Heart right ventricle (tissue), 16 donors: ENCODE measurements around the gene DNAJB6. TPM values are rescaled to one million over a fixed set of nuclear protein-coding genes. Genes with fewer than 3 reads are reported as not detected.

Source experiments
- ATAC-seq, 8 donors: fragments of 200-7000 bp; cut with Tn5 transposase; one replicate each; pipeline ENCODE4 v1.9.1; 2020; ENCODE audit warnings: mild to moderate bottlenecking in 8 of 8, moderate library complexity in 8 of 8, moderate number of reproducible peaks in 1 of 8
- DNase-seq, 2 donors: peaks; one replicate each; pipeline ENCODE4 v3.0.0-alpha.2; 2020
- H3K27ac ChIP-seq, 10 donors: fragments of 200-600 bp; sonication (generic) in 2 of 10; one replicate each; pipeline versions ENCODE4 v1.5.0 to v1.8.0; 2020 to 2022; ENCODE audit warnings: mild to moderate bottlenecking in 3 of 10
- H3K27me3 ChIP-seq, 7 donors: fragments of 200-600 bp; one replicate each; pipeline ENCODE4 v1.8.0; 2021 to 2022; ENCODE audit warnings: mild to moderate bottlenecking in 2 of 7
- H3K36me3 ChIP-seq, 9 donors: fragments of 200-600 bp; sonication (generic) in 1 of 9; one replicate each; pipeline versions ENCODE4 v1.5.0 to v1.8.0; 2020 to 2022; ENCODE audit warnings: mild to moderate bottlenecking in 2 of 9
- H3K4me1 ChIP-seq, 9 donors: fragments of 200-600 bp; sonication (generic) in 1 of 9; one replicate each; pipeline versions ENCODE4 v1.5.0 to v1.8.0; 2020 to 2022; ENCODE audit warnings: mild to moderate bottlenecking in 4 of 9
- H3K4me3 ChIP-seq, 10 donors: fragments of 200-600 bp; sonication (generic) in 2 of 10; one replicate each; pipeline versions ENCODE4 v1.5.0 to v1.8.0; 2020 to 2022; ENCODE audit warnings: mild to moderate bottlenecking in 7 of 10, moderate library complexity in 2 of 10
- H3K9me3 ChIP-seq, 11 donors: fragments of 200-600 bp in 10 of 11; sonication (generic) in 2 of 11; one replicate each; pipeline versions ENCODE4 v1.5.0 to v1.8.0; 2013 to 2022; ENCODE audit warnings: mild to moderate bottlenecking in 2 of 11, control low read depth in 1 of 11, moderate library complexity in 1 of 11
- WGBS, 2 donors: extraction: QIAGEN DNeasy Blood & Tissue Kit; methylation state at CpG; one replicate each; pipeline ENCODE4 v1.1.7; 2013; ENCODE audit warnings: inconsistent platforms in 1 of 2; 5-methylcytosine and 5-hydroxymethylcytosine counted together
- intact Hi-C, 10 donors: fragments of 100-400 bp; cut with DNase I; formaldehyde crosslinking; loops; one replicate each; pipeline versions ENCODE4 v1.11.1 to v1.14.2; 2022
- polyA plus RNA-seq, 2 donors: library from polyadenylated mRNA; stranded (reverse); fragments of 200-250 nt; gene quantifications; one replicate each; pipeline ENCODE4 v1.2.3, GENCODE V29; 2013
- total RNA-seq, 10 donors: library from RNA; stranded (reverse); fragmentation: NEBNext Ultra II Directional in 3 of 10; extraction: Animal tissue kit (Norgen Biotek cat#: 25700) in 3 of 10; gene quantifications; one replicate each; pipeline versions ENCODE4 v1.2.1 to v1.2.4, GENCODE V29; 2021 to 2023
- TF ChIP-seq, protein P1 (sequence below), 9 donors: fragments of 200-600 bp; sonication (generic) in 2 of 9; IDR thresholded peaks; one replicate each; pipeline versions ENCODE4 v1.5.0 to v1.8.0; 2021 to 2022; ENCODE audit warnings: antibody characterized with exemption in 9 of 9, mild to moderate bottlenecking in 5 of 9, moderate library complexity in 1 of 9
- donor health status: Arrhythmogenic right ventricular cardiomyopathy.
- donor health status: ischemic (EF 13 %, LVEDD 7.1; RV severe dilation, severe dysfunction).
- donor health status: healthy with polysubstance abuse.
- donor health status: DM: no; HTN: yes; CAD: no.
- donor health status: DM: no; HTN: no; CAD: no.
- donor health status: ischemic (EF 25% LVEDD 6.9; RV normal size, moderate dysfunction).
- donor health status: ischemic (EF 25% LVEDD 5.7; RV mildly dilated, moderate dysfunction).
- donor health status: healthy.
- donor health status: DM: yes; HTN: yes; CAD: no.
- donor health status: Ischemic cardiomyopathy.
- donor health status: ischemic (EF 35%, LVEDD 5.7; RV mildly dilated, moderate dysfunction).
- donor health status: nonischemic (EF 11% LVEDD 7.7; RV severe dilation, severe dysfunction).
- donor health status: DM: yes; HTN: yes; CAD: no.
- donor health status: PGD.
- donor health status: ischemic (EF 29% LVEDD 5.4; RV normal size, mild dysfunction).
- donor health status: nonischemic (EF 23%, LVEDD 6.1; RV moderate dilation, normal function).

DNAJB6 gene
- total and polyA plus RNA-seq, 12 donors, result 114 to 200 (median 183) TPM

DNA sequence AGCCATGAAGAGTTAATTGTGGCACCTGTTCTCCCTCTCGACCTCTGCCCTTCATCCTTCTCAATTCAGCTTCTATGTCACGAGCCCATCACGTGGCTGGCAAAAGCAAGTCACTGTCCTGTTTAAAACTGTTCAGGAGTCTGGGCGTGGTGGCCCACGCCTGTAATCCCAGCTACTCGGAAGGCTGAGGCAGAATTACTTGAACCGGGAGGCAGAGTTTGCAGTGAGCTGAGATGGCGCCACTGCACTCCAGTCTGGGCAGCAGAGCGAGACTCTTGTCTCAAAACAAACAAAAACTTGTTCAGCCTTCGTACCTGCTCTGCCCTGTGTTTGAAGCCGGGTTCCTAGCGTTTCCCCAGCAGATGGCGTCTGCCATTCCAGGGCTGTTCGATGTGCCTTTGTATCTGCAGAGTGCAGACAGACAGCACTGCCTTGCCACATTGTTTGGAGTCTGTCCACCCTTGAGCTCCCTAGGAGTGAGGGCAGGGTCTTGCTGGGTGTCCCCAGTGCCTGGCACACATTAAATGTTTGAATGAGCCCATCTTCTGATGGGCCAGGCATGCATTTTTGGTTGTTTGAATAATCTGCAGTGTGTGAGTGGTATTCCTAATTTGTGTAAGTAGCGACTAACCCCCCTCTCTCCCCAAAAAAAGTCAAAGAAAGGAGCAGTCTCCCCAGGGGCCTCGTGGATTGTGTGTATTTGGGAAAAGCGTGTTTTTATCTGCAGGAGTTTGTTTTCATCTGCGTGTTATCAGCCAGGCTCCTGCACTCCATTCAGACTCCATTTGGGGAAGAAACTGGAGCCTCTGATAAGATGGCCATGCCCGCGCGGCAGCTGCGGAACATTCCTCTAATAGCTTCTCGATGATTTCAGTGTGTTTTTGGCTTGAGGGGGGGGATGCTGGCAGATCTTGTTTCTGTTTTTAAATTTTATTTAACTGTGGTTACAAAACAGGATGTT lies 61.2 kb downstream of the DNAJB6 start:
- TF ChIP-seq, protein P1, sequence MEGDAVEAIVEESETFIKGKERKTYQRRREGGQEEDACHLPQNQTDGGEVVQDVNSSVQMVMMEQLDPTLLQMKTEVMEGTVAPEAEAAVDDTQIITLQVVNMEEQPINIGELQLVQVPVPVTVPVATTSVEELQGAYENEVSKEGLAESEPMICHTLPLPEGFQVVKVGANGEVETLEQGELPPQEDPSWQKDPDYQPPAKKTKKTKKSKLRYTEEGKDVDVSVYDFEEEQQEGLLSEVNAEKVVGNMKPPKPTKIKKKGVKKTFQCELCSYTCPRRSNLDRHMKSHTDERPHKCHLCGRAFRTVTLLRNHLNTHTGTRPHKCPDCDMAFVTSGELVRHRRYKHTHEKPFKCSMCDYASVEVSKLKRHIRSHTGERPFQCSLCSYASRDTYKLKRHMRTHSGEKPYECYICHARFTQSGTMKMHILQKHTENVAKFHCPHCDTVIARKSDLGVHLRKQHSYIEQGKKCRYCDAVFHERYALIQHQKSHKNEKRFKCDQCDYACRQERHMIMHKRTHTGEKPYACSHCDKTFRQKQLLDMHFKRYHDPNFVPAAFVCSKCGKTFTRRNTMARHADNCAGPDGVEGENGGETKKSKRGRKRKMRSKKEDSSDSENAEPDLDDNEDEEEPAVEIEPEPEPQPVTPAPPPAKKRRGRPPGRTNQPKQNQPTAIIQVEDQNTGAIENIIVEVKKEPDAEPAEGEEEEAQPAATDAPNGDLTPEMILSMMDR (IDR thresholded peaks at IDR 0.05), result peak in 8 of 9 donors; percentile 12 to 60 (median 46)
- Histone ChIP-seq H3K4me1 (peaks cover 6 to 53% (median 35%) of the 10 kb centered on the region in 9 donors), H3K27ac (peak overlapping the region; percentile 53 to 86 (median 77)), H3K27me3 (no peaks in the 10 kb centered on the region), H3K36me3 (peaks cover 0 to 64% (median 0%) of the 10 kb centered on the region in 9 donors), H3K9me3 (no peaks in the 10 kb centered on the region), H3K4me3 (peak overlapping the region in 2 of 10 donors; percentile 1 to 2)
- intact Hi-C loops, result loop anchor here in 3 of 10 donors (10.0 kb wide), 2 partner anchors 123 to 153 kb away; no protein-coding TSS in a partner anchor
- WGBS, 2 donors, result 32 to 39% methylated on average over 23 of the region's 23 CpGs
- DNase-seq (peak in 1 of 2 donors; percentile 62), ATAC-seq (peak; percentile 54 to 87 (median 73))

DNA sequence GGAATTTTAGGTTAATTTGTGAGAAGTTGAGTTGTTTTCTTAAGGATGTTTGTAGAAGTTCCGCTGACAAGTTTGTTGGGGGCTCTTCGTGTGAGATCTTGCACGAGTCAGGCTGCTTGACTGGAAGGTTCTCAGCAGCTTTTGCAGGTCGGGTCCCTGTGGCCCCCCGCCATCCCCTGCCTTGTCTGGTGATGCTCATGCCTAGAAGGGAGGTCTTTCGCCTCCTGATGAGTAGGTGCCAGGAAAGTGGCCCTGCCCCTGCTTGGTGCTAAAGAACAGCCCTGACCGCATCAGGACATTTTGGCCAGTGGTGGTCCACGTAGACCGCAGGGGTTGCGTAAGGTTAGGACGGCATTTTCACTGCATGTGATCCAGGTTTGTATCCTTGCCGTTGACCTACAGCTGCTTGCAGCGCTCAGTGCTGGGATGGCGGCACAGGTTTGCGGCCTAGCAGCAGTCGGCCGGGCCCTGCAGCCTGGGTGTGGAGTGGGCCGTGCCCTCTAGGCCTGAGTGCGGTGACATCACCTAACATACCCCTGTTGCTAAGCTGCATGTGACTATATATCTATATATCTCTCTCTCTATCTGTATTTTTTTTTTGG lies 62.4 kb downstream of the DNAJB6 start:
- TF ChIP-seq, protein P1 (IDR thresholded peaks at IDR 0.05), result no peak
- H3K4me1 ChIP-seq, result peaks cover 3 to 50% (median 34%) of the 10 kb centered on the region in 9 donors

DNA sequence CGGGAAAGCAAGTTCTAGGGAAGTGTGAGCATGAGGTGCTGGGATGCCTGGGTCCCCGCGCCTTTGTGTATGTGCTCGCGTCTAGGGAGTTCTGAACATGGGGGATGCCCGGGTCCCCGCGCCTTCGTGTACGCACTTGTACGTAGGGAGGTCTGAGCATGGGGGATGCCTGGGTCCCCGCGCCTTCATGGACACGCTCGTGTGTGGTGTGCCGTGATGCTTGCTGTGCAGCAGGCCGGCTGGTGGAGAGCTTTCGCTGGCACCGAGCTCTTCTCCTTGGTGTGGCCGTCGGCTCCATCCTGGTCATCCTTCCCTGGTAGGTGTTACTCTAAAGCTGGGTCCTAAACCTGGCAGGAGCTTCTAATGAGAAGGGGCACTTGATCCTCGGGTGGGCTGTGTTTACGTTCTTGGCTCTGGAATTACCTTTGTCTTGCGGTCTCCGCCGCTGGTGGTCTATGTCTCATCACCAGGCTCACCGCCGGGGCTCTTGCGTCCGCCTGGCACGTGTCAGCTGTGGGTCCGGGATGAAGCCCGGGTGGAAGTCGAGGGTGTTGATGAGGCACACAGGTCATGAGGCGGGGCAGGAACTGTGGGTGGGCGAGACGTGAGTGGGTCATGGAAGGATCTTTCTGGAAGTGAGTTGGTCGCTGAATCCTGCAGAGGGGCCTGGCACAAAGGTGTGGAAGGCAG lies 63.5 kb downstream of the DNAJB6 start:
- H3K4me3 ChIP-seq, result no peak overlapping the region
- intact Hi-C loops, result no loop called here
- H3K27me3 ChIP-seq, result no peaks in the 10 kb centered on the region
- DNase-seq (no peak), ATAC-seq (no peak)
- peaks cover 5 to 58% (median 41%) of the 10 kb centered on the region in 9 donors for H3K4me1 ChIP-seq
- WGBS, 2 donors, result 91 to 93% methylated on average over 38 of the region's 38 CpGs
- peak overlapping the region in 3 of 10 donors; percentile 26 to 86 (median 85) for H3K27ac ChIP-seq
- TF ChIP-seq, protein P1 (IDR thresholded peaks at IDR 0.05), result no peak
- H3K36me3 ChIP-seq, result peaks cover 0 to 68% (median 0%) of the 10 kb centered on the region in 9 donors
- no peaks in the 10 kb centered on the region for H3K9me3 ChIP-seq

More for the DNA sequence above, 62.4 kb downstream of the DNAJB6 start:
- no peak for DNase-seq
- Histone ChIP-seq H3K9me3 (no peaks in the 10 kb centered on the region), H3K36me3 (peaks cover 0 to 71% (median 0%) of the 10 kb centered on the region in 9 donors), H3K27ac (peak overlapping the region; percentile 53 to 86 (median 77)), H3K4me3 (no peak overlapping the region), H3K27me3 (no peaks in the 10 kb centered on the region)
- ATAC-seq, result no peak
- 85 to 88% methylated on average over 19 of the region's 19 CpGs for WGBS, 2 donors
- intact Hi-C loops, result loop anchor here in 3 of 10 donors (10.0 kb wide), 2 partner anchors 124 to 154 kb away; no protein-coding TSS in a partner anchor
